AG09309 (cell line): ENCODE data around the gene KRTAP5-8.

Source experiments
- DNase-seq: peaks from one replicate; pipeline ENCODE4 v3.0.0-alpha.2; 2010; ENCODE audit warnings: low read depth
- H3K4me3 ChIP-seq: 2 replicates; pipeline ENCODE4 v1.5.1; 2011; ENCODE audit warnings: mild to moderate bottlenecking, low read depth, low read length, moderate library complexity; ENCODE audit not compliant: control insufficient read depth
- CTCF ChIP-seq: IDR thresholded peaks from 2 replicates; pipeline ENCODE4 v1.5.1; 2011; ENCODE audit warnings: mild to moderate bottlenecking, low read depth, low read length, inconsistent platforms; ENCODE audit not compliant: insufficient read depth, control insufficient read depth; ENCODE audit errors: missing control alignments

The KRTAP5-8 gene

DNA sequence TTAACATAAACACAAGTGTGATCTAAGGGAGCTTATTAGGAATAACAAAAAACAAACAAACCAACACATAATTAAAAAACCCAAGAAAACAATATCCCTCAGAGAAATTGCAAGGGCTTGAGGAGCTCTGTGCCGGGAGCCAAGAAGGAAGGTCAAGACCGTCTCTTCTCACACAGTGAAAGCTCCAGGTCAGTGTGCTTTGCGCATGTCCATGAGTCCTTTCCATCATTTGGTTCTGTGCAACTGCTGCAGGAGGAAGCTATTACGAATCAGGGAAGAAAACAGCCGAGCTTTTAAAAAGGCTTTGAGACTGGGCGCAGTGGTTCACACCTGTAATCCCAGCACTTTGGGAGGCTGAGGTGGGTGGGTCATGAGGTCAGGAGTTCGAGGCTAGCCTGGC is 4.6 kb downstream of the KRTAP5-8 start:
- no peak for TF ChIP-seq CTCF
- no peak for DNase-seq
- no peak overlapping the region for H3K4me3 ChIP-seq

DNA sequence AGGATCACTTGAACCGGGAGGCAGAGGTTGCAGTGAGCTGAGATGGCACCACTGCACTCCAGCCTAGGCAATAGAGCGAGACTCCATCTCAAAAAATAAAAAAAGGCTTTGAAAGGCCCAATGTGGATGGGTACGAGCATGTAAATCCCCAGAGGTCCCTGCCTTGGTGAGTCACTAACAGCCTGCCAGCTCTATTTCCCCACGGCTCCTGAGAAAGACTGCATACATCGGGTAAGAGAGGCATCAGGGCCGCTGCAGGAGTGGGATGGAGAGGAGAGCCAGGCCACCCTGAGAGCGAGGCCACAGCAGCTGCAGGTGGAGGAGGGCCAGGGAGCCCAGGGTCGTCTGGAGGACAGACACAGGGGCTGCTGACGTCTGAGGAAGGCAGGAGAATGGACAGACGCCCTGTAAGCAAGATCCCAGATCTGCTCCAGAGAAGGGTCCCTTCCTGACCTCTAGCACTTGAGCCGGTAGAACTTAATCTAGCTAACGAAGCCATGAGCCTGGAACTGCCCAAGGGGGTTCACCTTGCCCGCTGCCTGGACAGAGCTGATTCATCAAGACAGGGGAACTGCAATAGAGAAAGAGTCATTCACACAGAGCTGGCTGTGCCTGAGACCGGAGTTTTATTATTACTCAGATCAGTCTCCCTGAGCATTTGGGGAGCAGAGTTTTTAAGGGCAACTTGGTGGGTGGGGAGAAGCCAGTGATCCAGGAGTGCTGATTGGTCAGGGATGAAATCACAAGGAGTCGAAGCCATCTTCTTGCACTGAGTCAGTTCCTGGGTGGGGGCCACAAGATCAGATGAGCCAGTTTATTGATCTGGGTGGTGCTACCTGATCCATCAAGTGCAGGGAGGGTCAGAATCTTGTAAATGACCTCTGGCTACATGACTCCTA is 5.3 kb downstream of the KRTAP5-8 start:
- no peak for TF ChIP-seq CTCF
- no peak for DNase-seq
- H3K4me3 ChIP-seq = no peak overlapping the region

- TF ChIP-seq CTCF = no peak
- H3K4me3 ChIP-seq = no peak overlapping the region
- no peak for DNase-seq
Measured at GRCh38 chr11:71543866-71544265, 6.0 kb downstream of the KRTAP5-8 start.

DNA sequence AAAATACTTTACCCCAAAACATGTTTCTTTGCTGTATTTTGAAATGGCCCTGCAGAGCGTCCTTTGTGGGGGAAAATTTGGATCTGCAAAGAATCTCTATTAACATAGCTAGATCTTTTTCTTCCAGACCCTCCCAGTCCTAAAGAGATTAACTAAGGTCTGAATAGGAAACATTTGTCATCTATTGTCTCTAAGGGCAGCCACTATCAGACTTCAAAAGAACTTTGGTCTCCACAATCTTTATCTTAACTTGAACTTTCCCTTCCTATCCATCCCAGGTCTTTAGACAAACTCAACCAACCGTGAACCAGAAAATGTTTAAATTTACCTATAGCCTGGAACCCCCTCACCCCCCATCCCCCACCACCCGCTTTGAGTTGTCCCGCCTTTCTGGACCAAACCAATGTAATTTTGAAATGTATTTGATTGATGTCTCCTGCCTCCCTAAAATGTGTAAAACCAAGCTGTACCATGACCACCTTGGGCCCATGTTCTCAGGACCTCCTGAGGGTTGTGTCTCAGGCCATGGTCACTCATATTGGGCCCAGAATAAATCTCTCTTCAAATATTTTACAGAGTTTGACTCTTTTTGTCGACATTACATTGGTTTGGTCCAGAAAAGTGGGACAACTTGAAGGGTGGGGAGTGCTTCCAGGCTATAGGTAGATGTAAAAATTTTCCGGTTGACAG is 6.8 kb downstream of the KRTAP5-8 start:
- no peak for TF ChIP-seq CTCF
- no peak for DNase-seq
- no peak overlapping the region for H3K4me3 ChIP-seq

GRCh38 chr11:71545405-71545966 is 7.7 kb downstream of the KRTAP5-8 start:
- DNase-seq = no peak
- no peak overlapping the region for H3K4me3 ChIP-seq
- TF ChIP-seq CTCF = no peak

DNA sequence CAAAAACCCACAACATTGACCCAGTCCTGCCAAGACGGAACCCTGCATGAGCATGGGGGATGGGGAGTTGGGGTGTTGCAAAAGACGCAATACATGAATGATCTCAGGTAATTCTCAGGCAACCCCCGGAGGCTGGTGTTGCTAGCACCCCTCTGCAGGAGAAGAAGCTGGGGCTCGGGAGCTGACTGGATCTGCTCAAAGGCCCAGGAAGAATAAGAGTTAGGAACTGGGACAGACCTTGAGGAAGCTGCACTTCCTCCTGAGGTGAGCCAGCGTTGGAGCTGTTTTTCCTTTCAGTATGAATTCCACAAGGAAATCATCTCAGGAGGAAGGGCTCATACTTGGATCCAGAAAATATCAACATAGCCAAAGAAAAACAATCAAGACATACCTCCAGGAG is 10.3 kb downstream of the KRTAP5-8 start, which contains the start of gene KRTAP5-9:
Gene KRTAP5-9 (plus strand): TSS at position 301 of the 400 bp plus-strand sequence. CDS start 238 bp downstream, outside the sequence.
- DNase-seq = no peak
- TF ChIP-seq CTCF = no peak
- no peak within 1 kb of the TSS for H3K4me3 ChIP-seq
